GM12878 (cell line): ENCODE measurements around the gene CNTN4. TPM values are rescaled to one million over a fixed set of nuclear protein-coding genes. Genes with fewer than 3 reads are reported as not detected.

ENCODE experiments used
- ATAC-seq: fragments of 200-7000 bp; cut with Tn5 transposase; 3 replicates; pipeline ENCODE4 v1.9.1; 2020; ENCODE audit warnings: mild to moderate bottlenecking, moderate library complexity
- BruUV-seq: library from RNA; stranded (reverse); fragments of 400-500 nt; replicated peaks from 2 replicates; lab custom pipeline; 2021; lab: Mats Ljungman, UMichigan
- CTCF ChIA-PET: fragments of 300-600 bp; sonication (Branson Sonifier 250); formaldehyde crosslinking; extraction: SDS; loops from one replicate; lab custom pipeline; 2021; ENCODE audit warnings: inconsistent platforms; lab: Yijun Ruan, JAX
- POLR2A ChIA-PET: fragments of 350-600 bp; formaldehyde crosslinking; extraction: SDS; loops from one replicate; lab custom pipeline; 2021; ENCODE audit warnings: inconsistent platforms; lab: Charles Lee
- RAD21 ChIA-PET: fragments of 300-600 bp; sonication (Branson Sonifier 250); formaldehyde crosslinking; loops from one replicate; lab custom pipeline; 2023; ENCODE audit warnings: antibody characterized with exemption; ENCODE audit not compliant: unreplicated experiment; lab: Charles Lee
- SMC1A ChIA-PET: fragments of 300-600 bp; sonication (Branson Sonifier 250); formaldehyde crosslinking; loops from one replicate; lab custom pipeline; 2023; ENCODE audit not compliant: unreplicated experiment, uncharacterized antibody; lab: Charles Lee
- DNase-seq: peaks from one replicate; pipeline ENCODE4 v3.0.0-alpha.2; 2011; ENCODE audit warnings: low read depth, low spot score
- FAIRE-seq: peaks from 3 replicates; lab custom pipeline; 2011; peaks lifted over from hg19 to GRCh38; lab: Jason Lieb, UNC
- H2AFZ ChIP-seq: 2 replicates; pipeline ENCODE4 v1.6.0; 2011; ENCODE audit warnings: low read depth, low read length, control low read depth; ENCODE audit not compliant: control insufficient read depth
- H3K27ac ChIP-seq: 2 replicates; pipeline ENCODE4 v1.5.1; 2011; ENCODE audit warnings: control low read depth; ENCODE audit not compliant: control insufficient read depth, insufficient read depth
- H3K27me3 ChIP-seq, 2 experiments: replicated peaks in 1 of 2; 2 replicates each; pipeline versions ENCODE4 v1.6.0 to v1.6.1; 2011; ENCODE audit warnings: low read length in 1 of 2; ENCODE audit not compliant: control insufficient read depth in 2 of 2, insufficient read depth in 2 of 2
- H3K36me3 ChIP-seq, 2 experiments: 2 replicates each; pipeline ENCODE4 v1.5.1; 2011; ENCODE audit warnings: low read length in 1 of 2; ENCODE audit not compliant: control insufficient read depth in 2 of 2, insufficient read depth in 2 of 2
- H3K4me1 ChIP-seq: 2 replicates; pipeline ENCODE4 v1.6.1; 2011; ENCODE audit warnings: mild to moderate bottlenecking, low read length, moderate library complexity, mixed read lengths; ENCODE audit not compliant: control insufficient read depth, insufficient read depth
- H3K4me2 ChIP-seq: 2 replicates; pipeline ENCODE4 v1.6.0; 2011; ENCODE audit warnings: control low read depth; ENCODE audit not compliant: control insufficient read depth, insufficient read depth
- H3K4me3 ChIP-seq: fragments of 200-600 bp; sonication (generic); 2 replicates; pipeline ENCODE4 v1.5.1; 2016
- H3K79me2 ChIP-seq: 2 replicates; pipeline ENCODE4 v1.6.0; 2011; ENCODE audit warnings: low read length; ENCODE audit not compliant: control insufficient read depth, insufficient read depth
- H3K9ac ChIP-seq: 2 replicates; pipeline ENCODE4 v1.8.0; 2011; ENCODE audit warnings: low read length, control low read depth, mixed read lengths; ENCODE audit not compliant: control insufficient read depth, insufficient read depth
- H3K9me3 ChIP-seq: replicated peaks from 3 replicates; pipeline ENCODE4 v1.5.1; 2011; ENCODE audit warnings: mild to moderate bottlenecking, low read length; ENCODE audit not compliant: control insufficient read depth, insufficient read depth
- H4K20me1 ChIP-seq: 2 replicates; pipeline ENCODE4 v1.6.0; 2011; ENCODE audit not compliant: control insufficient read depth, insufficient read depth
- CHD4 ChIP-seq: fragments of 200-600 bp; sonication (generic); IDR thresholded peaks from 2 replicates; pipeline ENCODE4 v1.6.1; 2016; ENCODE audit warnings: mild to moderate bottlenecking
- CUX1 ChIP-seq: IDR thresholded peaks from 2 replicates; pipeline ENCODE4 v1.6.1; 2012; ENCODE audit warnings: improper control_type of control experiment, low read depth, low read length; ENCODE audit not compliant: insufficient replicate concordance
- ESRRA ChIP-seq: IDR thresholded peaks from 2 replicates; pipeline ENCODE4 v1.6.1; 2012; ENCODE audit warnings: mild to moderate bottlenecking, low read length, improper control_type of control experiment
- MTA3 ChIP-seq: IDR thresholded peaks from 2 replicates; pipeline ENCODE4 v1.6.1; 2012; ENCODE audit warnings: low read length, inconsistent platforms, borderline replicate concordance
- MYC ChIP-seq: IDR thresholded peaks from 2 replicates; pipeline ENCODE4 v1.6.1; 2011; ENCODE audit warnings: mild to moderate bottlenecking, low read length, moderate library complexity, inconsistent platforms; ENCODE audit not compliant: insufficient read depth, insufficient replicate concordance, insufficient read length, severe bottlenecking
- NRF1 ChIP-seq: conservative IDR thresholded peaks from 2 replicates; pipeline ENCODE4 v1.6.1; 2011; ENCODE audit warnings: mild to moderate bottlenecking, low read depth, low read length, improper control_type of control experiment
- PML ChIP-seq: IDR thresholded peaks from 2 replicates; pipeline ENCODE4 v1.6.1; 2012; ENCODE audit warnings: low read length, inconsistent platforms
- SKIL ChIP-seq: fragments of 450-650 bp; IDR thresholded peaks from 2 replicates; pipeline ENCODE4 v1.6.1; 2017; ENCODE audit warnings: mild to moderate bottlenecking, low read depth, inconsistent platforms; ENCODE audit not compliant: poor library complexity, severe bottlenecking
- TCF12 ChIP-seq: IDR thresholded peaks from 2 replicates; pipeline ENCODE4 v1.6.1; 2011; ENCODE audit warnings: low read depth, mild to moderate bottlenecking, low read length
- USF1 ChIP-seq: IDR thresholded peaks from 2 replicates; pipeline ENCODE4 v1.6.1; 2011; ENCODE audit warnings: borderline replicate concordance, low read depth, mild to moderate bottlenecking, moderate library complexity, mixed read lengths, low read length; ENCODE audit not compliant: insufficient read depth; ENCODE audit errors: extremely low read length
- WGBS: methylation state at CpG from one replicate; pipeline ENCODE4 v1.1.6; 2016; ENCODE audit warnings: low lambda C conversion rate; ENCODE audit not compliant: insufficient replicate concordance, insufficient coverage; ENCODE audit errors: missing lambda C conversion rate; 5-methylcytosine and 5-hydroxymethylcytosine counted together
- in situ Hi-C: fragments of 300-500 bp; cut with MboI; formaldehyde crosslinking; loops from 9 replicates; pipeline ENCODE4 v1.14.3; 2018; ENCODE audit warnings: mixed read lengths
- intact Hi-C: fragments of 100-400 bp; cut with micrococcal nuclease; formaldehyde crosslinking; loops from one replicate; pipeline ENCODE4 v1.14.2; 2022; ENCODE audit not compliant: unreplicated experiment
- polyA plus RNA-seq, 11 experiments: library from polyadenylated mRNA; depleted of rRNA in 4 of 11; unstranded in 6 of 11; stranded (reverse) in 5 of 11; fragments of >200 nt; fragmentation: Nextera tagmentation in 4 of 11; fragmentation: Illumina TruSeq in 1 of 11; extraction: Ambion mirVana in 4 of 11; extraction: Trizol in 1 of 11; gene quantifications; 1 replicate in 1 of 11; 2 replicates in 10 of 11; pipeline versions ENCODE4 v1.2.1 to v1.2.3, GENCODE V29; 2011 to 2016; ENCODE audit warnings: inconsistent platforms in 2 of 11, missing spikeins in 2 of 11, low read depth in 1 of 11
- total RNA-seq, 4 experiments: library from RNA; depleted of rRNA in 3 of 4; stranded (reverse); fragments of >200 nt in 3 of 4; fragmentation: Illumina TruSeq in 1 of 4; extraction: Trizol in 1 of 4; gene quantifications; 2 replicates each; pipeline versions ENCODE4 v1.2.1 to v1.2.3, GENCODE V29; 2013 to 2021

Gene CNTN4
- total and polyA plus RNA-seq, 10 of the 15 experiments (the other 5 are each of a cell fraction or from before 2014, with no cell fraction given) = 0.05 to 0.43 (median 0.15) TPM; not detected in 1

GRCh38 chr3:2984831-2985220 lies 886.2 kb downstream of the CNTN4 start:
- H4K20me1 ChIP-seq = no peaks in the 10 kb centered on the region
- no peak overlapping the region for H2AFZ ChIP-seq
- RAD21 ChIA-PET = no interaction called here
- no peaks in the 10 kb centered on the region for H3K4me1 ChIP-seq
- H3K36me3 ChIP-seq = no peaks in the 10 kb centered on the region
- in situ Hi-C loops (no loop called here), intact Hi-C loops (no loop called here)
- no peak for FAIRE-seq
- H3K4me3 ChIP-seq = no peak overlapping the region
- WGBS = 100% methylated on average over 2 of the region's 2 CpGs
- DNase-seq = no peak
- H3K4me2 ChIP-seq = no peak overlapping the region
- H3K27me3 ChIP-seq = no peaks in the 10 kb centered on the region
- H3K9me3 ChIP-seq = no peaks in the 10 kb centered on the region
- POLR2A ChIA-PET = no interaction called here
- SMC1A ChIA-PET = interaction anchor here (0.8 kb wide), 1 partner anchor 12 kb away, joined by 3 read pairs; no protein-coding TSS in a partner anchor
- H3K79me2 ChIP-seq = no peaks in the 10 kb centered on the region
- TF ChIP-seq PML = no peak
- TF ChIP-seq USF1 = no peak
- TF ChIP-seq MYC = no peak
- TF ChIP-seq NRF1 = no peak
- TF ChIP-seq CHD4 = no peak
- no peak for TF ChIP-seq ESRRA
- no peak for TF ChIP-seq TCF12
- no peak for TF ChIP-seq MTA3
- TF ChIP-seq CUX1 = no peak
- TF ChIP-seq SKIL = no peak
- no peak overlapping the region for H3K9ac ChIP-seq
- no peak overlapping the region for H3K27ac ChIP-seq
- CTCF ChIA-PET = no interaction called here
- no TSS peak for BruUV-seq
- ATAC-seq = no peak
